Activated T-cell treated with anti-CD3 and anti-CD28 coated beads, Interleukin-2, amount 50 U/mL, for 24 hours (primary cell): ENCODE results near the gene ESX1.

Experiments
- DNase-seq: peaks from one replicate; pipeline ENCODE4 v3.0.0-alpha.2; 2020
- H3K27ac Mint-ChIP-seq: 2 replicates; pipeline ENCODE4 v1.8.0; 2020; ENCODE audit warnings: mild to moderate bottlenecking, mixed read lengths
- H3K27me3 Mint-ChIP-seq: 2 replicates; pipeline ENCODE4 v1.8.0; 2020; ENCODE audit warnings: mixed read lengths
- H3K36me3 Mint-ChIP-seq: 2 replicates; pipeline ENCODE4 v1.8.0; 2020; ENCODE audit warnings: low read depth, mixed read lengths
- H3K4me1 Mint-ChIP-seq: 2 replicates; pipeline ENCODE4 v1.8.0; 2020; ENCODE audit warnings: low read depth, mixed read lengths
- H3K4me3 Mint-ChIP-seq: 2 replicates; pipeline ENCODE4 v1.8.0; 2020; ENCODE audit warnings: mild to moderate bottlenecking, moderate library complexity, mixed read lengths
- H3K9me3 Mint-ChIP-seq: 2 replicates; pipeline ENCODE4 v1.8.0; 2020; ENCODE audit warnings: mixed read lengths

ESX1 gene

GRCh38 chrX:104254442-104255115, at the start of gene ESX1:
Gene ESX1 (minus strand): TSS chrX:104254933. CDS start chrX:104254849, 84 bp downstream.
- H3K27ac Mint-ChIP-seq: no peak within 1 kb of the TSS
- H3K36me3 Mint-ChIP-seq: no peaks in the 10 kb centered on the region
- peaks cover 63% of the 10 kb centered on the region for H3K27me3 Mint-ChIP-seq
- H3K9me3 Mint-ChIP-seq: no peaks in the 10 kb centered on the region
- peaks cover 11% of the 10 kb centered on the region for H3K4me1 Mint-ChIP-seq
- DNase-seq: no peak
- peak within 1 kb of the TSS; percentile 72 for H3K4me3 Mint-ChIP-seq

DNA sequence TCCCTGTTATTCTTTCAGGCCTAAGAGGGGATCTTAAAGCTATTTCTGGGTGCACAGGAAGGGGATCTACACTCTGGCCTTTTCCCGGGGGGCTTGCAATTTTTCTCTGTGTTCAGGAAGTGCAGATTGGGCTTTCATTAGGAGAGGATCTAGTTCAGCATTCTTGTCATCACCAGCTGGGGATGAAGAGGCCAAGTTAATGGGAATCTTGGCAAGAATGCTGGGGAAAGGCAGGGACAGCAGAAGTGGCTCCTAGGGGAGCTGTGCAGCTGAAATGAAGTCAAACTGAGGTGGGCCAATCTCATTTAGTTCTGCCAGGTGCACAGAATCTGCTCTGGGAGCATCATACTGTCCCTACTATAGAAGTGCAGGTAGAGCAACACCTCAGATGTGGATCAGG, 40.9 kb upstream of the ESX1 start:
- H3K9me3 Mint-ChIP-seq: no peaks in the 10 kb centered on the region
- no peaks in the 10 kb centered on the region for H3K4me1 Mint-ChIP-seq

DNA sequence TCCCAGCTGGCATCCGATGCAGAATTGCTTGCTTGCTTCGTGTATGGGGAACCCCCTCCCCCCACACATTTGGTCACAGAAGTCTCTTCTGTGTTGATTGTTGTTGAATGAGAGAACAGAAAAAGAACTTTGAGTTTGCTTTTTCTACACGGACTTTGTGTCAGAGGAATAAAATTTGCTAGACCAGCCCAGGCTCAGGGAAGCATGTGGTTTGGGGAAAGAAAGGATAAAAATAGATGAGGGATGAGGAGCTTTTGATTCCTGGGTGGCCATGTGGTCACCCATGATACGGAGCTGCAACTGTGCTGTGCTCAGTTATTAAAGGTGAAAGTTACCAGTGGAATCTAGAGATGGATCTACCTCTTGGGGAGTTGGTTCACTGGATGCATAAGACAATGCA, 34.2 kb upstream of the ESX1 start:
- H3K9me3 Mint-ChIP-seq: no peaks in the 10 kb centered on the region
- no peak for DNase-seq
- H3K27ac Mint-ChIP-seq: no peak overlapping the region
- no peaks in the 10 kb centered on the region for H3K36me3 Mint-ChIP-seq
- no peak overlapping the region for H3K4me3 Mint-ChIP-seq
- H3K27me3 Mint-ChIP-seq: peaks cover 74% of the 10 kb centered on the region
- no peaks in the 10 kb centered on the region for H3K4me1 Mint-ChIP-seq

More for the DNA sequence above, 40.9 kb upstream of the ESX1 start:
- Mint-ChIP-seq H3K36me3 (no peaks in the 10 kb centered on the region), H3K27ac (no peak overlapping the region), H3K4me3 (no peak overlapping the region), H3K27me3 (peaks cover 30% of the 10 kb centered on the region)
- no peak for DNase-seq

GRCh38 chrX:104288269-104288668, 33.5 kb upstream of the ESX1 start:
- H3K27me3 Mint-ChIP-seq: peaks cover 68% of the 10 kb centered on the region
- H3K27ac Mint-ChIP-seq: no peak overlapping the region
- H3K9me3 Mint-ChIP-seq: no peaks in the 10 kb centered on the region
- no peak overlapping the region for H3K4me3 Mint-ChIP-seq
- DNase-seq: no peak
- H3K36me3 Mint-ChIP-seq: no peaks in the 10 kb centered on the region
- no peaks in the 10 kb centered on the region for H3K4me1 Mint-ChIP-seq

- no peak overlapping the region for H3K4me3 Mint-ChIP-seq
- H3K4me1 Mint-ChIP-seq: no peaks in the 10 kb centered on the region
- H3K27me3 Mint-ChIP-seq: peaks cover 70% of the 10 kb centered on the region
- no peaks in the 10 kb centered on the region for H3K9me3 Mint-ChIP-seq
- H3K36me3 Mint-ChIP-seq: no peaks in the 10 kb centered on the region
- DNase-seq: no peak
- no peak overlapping the region for H3K27ac Mint-ChIP-seq
Measured at GRCh38 chrX:104285201-104285600, 30.5 kb upstream of the ESX1 start.

GRCh38 chrX:104284507-104284906, 29.8 kb upstream of the ESX1 start:
- H3K4me1 Mint-ChIP-seq: no peaks in the 10 kb centered on the region
- no peak for DNase-seq

DNA sequence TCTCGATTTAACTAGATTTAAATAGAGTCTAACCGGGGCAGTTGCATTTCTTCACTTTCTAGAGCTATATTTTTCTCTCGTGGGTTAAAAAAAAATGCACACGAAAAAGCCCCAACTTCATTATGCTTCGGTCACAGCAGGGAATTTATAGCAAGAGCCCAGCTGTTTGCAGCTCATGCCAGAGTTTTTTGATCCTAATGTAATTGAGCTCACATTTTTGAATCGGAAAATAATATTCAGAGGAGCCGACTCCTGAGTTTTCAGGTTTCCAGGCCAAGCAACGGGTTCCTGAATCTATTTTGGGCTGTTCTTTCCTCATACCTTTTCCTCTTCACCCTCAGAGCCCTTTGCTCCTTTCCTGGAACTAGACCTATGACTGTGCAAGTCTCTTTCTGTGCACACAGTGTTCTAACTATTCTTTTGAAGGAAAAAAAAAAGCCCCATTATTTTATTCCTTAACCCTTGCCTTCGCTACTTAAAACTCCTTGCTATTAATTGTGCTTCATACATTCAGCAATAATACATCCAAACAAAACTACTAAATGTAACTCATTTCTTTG, 27.5 kb upstream of the ESX1 start:
- Mint-ChIP-seq H3K4me3 (no peak overlapping the region), H3K36me3 (no peaks in the 10 kb centered on the region), H3K9me3 (no peaks in the 10 kb centered on the region), H3K4me1 (no peaks in the 10 kb centered on the region), H3K27ac (no peak overlapping the region), H3K27me3 (peaks cover 69% of the 10 kb centered on the region)
- DNase-seq: no peak

More at GRCh38 chrX:104284507-104284906, 29.8 kb upstream of the ESX1 start:
- H3K4me3 Mint-ChIP-seq: no peak overlapping the region
- H3K9me3 Mint-ChIP-seq: no peaks in the 10 kb centered on the region
- H3K36me3 Mint-ChIP-seq: no peaks in the 10 kb centered on the region
- no peak overlapping the region for H3K27ac Mint-ChIP-seq
- H3K27me3 Mint-ChIP-seq: peaks cover 68% of the 10 kb centered on the region

DNA sequence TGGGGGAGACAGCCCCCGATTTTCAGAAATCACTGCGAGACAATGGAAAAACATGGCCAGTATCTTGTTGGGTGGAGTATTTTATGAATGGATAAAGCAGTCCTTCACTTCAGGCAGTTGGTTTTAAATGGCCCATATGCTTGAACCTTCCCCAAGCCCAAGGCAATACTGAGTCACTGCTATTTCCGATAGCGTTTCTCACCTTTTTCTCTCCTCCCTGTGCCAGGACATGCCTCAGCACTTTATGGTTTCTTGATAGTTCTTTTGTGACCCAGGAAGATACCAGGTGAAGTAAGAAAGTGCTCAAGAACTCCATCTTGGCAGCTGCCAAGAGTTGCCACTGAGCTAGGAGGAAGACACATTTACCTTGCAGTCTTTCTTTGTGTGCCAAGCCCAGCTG, 26.8 kb upstream of the ESX1 start:
- peaks cover 67% of the 10 kb centered on the region for H3K27me3 Mint-ChIP-seq
- no peaks in the 10 kb centered on the region for H3K36me3 Mint-ChIP-seq
- no peak overlapping the region for H3K27ac Mint-ChIP-seq
- no peak overlapping the region for H3K4me3 Mint-ChIP-seq
- H3K9me3 Mint-ChIP-seq: no peaks in the 10 kb centered on the region
- no peak for DNase-seq
- H3K4me1 Mint-ChIP-seq: no peaks in the 10 kb centered on the region

GRCh38 chrX:104280609-104281008, 25.9 kb upstream of the ESX1 start:
- Mint-ChIP-seq H3K9me3 (no peaks in the 10 kb centered on the region), H3K4me3 (no peak overlapping the region), H3K4me1 (no peaks in the 10 kb centered on the region), H3K27me3 (peaks cover 61% of the 10 kb centered on the region), H3K36me3 (no peaks in the 10 kb centered on the region), H3K27ac (no peak overlapping the region)
- no peak for DNase-seq

GRCh38 chrX:104270916-104271512, 16.3 kb upstream of the ESX1 start:
- H3K27ac Mint-ChIP-seq: no peak overlapping the region
- peak overlapping the region; percentile 38 for H3K4me3 Mint-ChIP-seq
- H3K4me1 Mint-ChIP-seq: no peaks in the 10 kb centered on the region
- no peaks in the 10 kb centered on the region for H3K9me3 Mint-ChIP-seq
- H3K27me3 Mint-ChIP-seq: peaks cover 68% of the 10 kb centered on the region
- DNase-seq: peak; percentile 32
- no peaks in the 10 kb centered on the region for H3K36me3 Mint-ChIP-seq

GRCh38 chrX:104270212-104270611, 15.5 kb upstream of the ESX1 start:
- Mint-ChIP-seq H3K27me3 (peaks cover 65% of the 10 kb centered on the region), H3K9me3 (no peaks in the 10 kb centered on the region), H3K36me3 (no peaks in the 10 kb centered on the region), H3K27ac (no peak overlapping the region), H3K4me1 (no peaks in the 10 kb centered on the region), H3K4me3 (no peak overlapping the region)
- DNase-seq: no peak

DNA sequence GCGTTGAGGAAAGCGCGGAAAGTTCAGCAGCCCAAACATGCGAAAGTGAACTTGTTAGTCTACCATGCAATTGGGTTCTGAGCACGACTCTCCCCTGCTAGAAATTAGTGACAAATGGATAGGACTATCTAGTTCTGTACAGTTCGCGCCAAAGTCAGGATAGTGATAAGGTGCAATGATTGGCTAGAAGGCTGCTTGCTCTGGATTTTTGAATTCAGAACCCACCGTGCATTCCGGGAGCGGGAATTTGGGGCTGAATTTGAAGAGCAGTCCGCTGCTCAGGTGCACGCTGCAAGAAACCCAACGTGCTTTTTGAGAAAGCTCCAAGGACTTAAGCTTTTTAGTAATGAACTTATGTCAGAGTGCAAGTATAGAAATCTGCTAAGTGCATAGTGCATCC, 732 bp upstream of the ESX1 start:
- H3K9me3 Mint-ChIP-seq: no peaks in the 10 kb centered on the region
- H3K4me1 Mint-ChIP-seq: peaks cover 11% of the 10 kb centered on the region
- H3K4me3 Mint-ChIP-seq: peak overlapping the region; percentile 23
- H3K36me3 Mint-ChIP-seq: no peaks in the 10 kb centered on the region
- no peak for DNase-seq
- H3K27ac Mint-ChIP-seq: no peak overlapping the region
- peaks cover 66% of the 10 kb centered on the region for H3K27me3 Mint-ChIP-seq

GRCh38 chrX:104253567-104254441, 929 bp downstream of the ESX1 start:
- Mint-ChIP-seq H3K27me3 (peaks cover 59% of the 10 kb centered on the region), H3K9me3 (no peaks in the 10 kb centered on the region), H3K36me3 (no peaks in the 10 kb centered on the region), H3K4me1 (peaks cover 11% of the 10 kb centered on the region), H3K27ac (no peak overlapping the region), H3K4me3 (peak overlapping the region; percentile 72)
- DNase-seq: peak; percentile 33

DNA sequence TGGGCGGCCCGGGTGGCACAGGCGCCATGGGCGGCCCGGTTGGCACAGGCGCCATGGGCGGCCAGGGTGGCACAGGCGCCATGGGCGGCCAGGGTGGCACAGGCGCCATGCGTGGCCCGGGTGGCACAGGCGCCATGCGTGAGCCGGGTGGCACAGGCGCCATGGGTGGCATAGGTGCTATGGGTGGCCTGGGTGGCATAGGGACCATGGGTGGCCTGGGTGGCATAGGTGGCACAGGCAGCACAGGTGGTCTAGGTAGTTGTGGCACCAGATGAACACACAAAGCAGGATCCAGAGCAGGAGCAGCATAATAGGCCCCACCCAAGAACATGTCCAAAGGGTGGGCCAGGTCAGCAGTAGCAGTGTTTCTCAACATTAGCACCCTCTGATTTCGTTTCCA, 4.3 kb downstream of the ESX1 start:
- H3K4me1 Mint-ChIP-seq: peaks cover 10% of the 10 kb centered on the region
- DNase-seq: no peak
- H3K4me3 Mint-ChIP-seq: no peak overlapping the region
- H3K27ac Mint-ChIP-seq: no peak overlapping the region
- no peaks in the 10 kb centered on the region for H3K9me3 Mint-ChIP-seq
- H3K27me3 Mint-ChIP-seq: peaks cover 56% of the 10 kb centered on the region
- H3K36me3 Mint-ChIP-seq: no peaks in the 10 kb centered on the region
